ENCODE results near the gene DHCR24.

Gene DHCR24

DNA sequence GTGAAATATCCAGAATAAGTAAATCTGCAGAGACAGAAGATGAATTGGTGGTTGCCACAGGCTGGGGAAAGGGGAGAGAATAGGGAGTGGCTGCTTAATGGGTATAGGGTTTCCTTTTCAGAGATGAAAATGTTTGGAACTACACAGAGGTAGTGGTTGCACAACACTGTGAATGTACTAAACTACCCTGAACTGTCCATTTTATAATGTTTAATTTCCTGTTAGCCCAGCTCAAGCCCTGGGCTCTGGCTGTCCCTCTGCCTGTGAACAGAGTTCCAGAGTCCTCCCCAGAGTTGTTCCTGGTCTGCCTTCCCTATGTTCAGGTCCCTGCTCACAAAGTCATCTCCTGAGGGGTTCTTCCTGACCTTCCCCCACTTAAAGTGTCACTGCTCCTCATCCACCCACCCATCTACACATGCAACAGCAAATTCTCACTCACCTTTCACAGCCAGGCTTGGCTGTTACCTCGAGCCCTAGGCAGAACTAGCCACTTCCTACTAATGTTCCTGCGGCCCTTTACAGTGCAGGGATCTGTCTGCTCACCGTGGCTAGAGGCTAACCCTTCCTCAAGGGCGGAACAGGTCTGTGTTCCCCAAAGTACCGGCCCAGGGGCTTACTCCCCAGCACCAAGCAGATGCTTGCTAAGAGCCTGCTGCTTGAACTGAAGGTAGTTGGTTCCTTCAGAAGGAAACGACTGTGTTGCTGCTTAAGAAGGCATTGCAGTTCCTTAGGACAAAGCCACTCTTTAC is 22.4 kb downstream of the DHCR24 start:
- DNase-seq, result no peak

DNA sequence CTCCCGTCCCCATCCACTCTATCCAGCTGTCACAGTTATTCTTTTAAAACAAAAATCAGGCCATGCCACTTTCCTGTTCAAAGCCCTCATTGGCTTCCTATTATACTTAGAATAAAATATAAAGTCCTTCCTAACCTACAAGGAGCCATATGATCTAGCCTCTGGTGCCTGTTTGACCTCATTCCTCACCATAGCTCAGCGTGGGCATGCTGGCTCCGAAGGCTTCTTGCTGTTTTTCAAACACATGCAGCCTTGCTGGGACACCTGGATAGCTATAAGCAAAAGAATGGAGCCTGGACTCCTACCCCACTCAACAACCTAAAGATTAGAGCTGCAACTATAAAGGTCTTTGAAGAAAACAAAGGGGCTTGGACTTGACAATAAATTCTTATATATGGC is 23.7 kb downstream of the DHCR24 start:
- no peak for DNase-seq

- DNase-seq, result no peak
These were observed 25.8 kb downstream of the DHCR24 start for GRCh38 chr1:54861070-54861761.

DNA sequence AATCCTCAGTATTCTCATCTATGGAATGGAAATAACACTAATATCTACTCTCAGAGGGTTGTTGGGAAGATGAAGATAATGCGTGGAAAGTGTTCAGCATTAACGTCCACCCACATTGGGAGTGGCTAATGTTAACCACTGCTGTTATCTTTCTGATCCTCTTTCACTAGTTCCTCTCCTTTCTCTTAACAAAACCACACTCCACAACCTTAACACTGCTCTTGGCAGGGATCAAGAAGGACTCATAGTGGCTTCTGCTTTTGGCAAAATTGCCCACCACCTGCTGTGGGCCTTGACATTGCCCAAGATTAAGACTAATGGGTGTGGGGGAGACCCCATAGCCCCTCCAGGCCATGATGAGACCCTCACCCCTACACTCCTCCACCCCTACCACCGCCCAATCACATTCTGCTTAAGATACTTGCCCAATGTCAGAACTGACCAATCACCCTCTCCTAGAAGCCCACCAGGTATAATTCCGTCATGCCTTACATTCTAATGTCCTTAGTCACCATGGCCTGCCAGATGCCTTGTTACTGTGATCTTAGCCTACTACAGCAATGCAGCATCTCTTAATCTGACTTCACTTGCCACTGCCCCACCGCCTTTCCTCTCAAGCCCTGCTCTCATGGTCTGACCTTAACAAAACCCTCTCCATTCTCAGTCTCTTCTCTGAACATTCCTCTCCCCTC is 27.1 kb downstream of the DHCR24 start:
- DNase-seq, result no peak

DNA sequence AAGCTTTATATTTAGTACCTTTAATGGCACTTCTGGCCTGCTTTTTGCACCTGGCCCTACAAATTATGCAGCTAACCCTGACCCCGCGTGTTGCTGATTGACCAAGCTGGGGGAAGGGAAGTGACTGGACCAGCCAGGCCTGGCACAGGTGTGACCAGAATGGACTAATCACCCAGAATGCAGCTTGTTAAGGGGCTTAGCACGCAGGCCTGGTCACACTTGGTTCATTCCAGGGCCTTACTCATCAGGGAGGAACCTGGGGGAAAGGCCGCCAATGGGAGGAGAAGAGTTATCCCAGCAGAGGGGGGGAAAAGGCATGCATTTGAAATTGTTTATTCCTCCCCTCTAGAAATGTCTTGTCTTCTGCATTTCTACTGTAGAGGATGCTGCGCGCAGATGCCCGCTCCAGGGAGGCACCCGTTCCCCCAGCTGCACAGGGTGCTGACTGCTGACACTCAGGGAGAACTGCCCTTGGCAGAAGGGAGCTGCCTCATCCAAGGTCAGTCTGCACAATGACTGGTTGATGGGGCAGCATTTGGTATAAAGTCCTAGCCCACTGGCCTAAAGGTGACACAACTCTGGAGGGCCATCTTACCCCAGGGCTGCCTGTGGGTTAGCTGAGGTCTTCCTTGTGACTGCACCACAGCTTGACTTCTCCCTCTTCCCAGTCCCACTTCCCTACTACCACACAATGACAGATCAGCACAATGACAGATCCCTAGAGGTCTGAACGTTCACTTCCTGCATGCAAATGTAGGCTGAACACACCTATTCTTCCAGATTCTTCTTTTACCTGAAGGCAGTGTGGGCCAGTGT is 29.0 kb downstream of the DHCR24 start:
- no peak for DNase-seq

GRCh38 chr1:54857141-54857540 is 29.9 kb downstream of the DHCR24 start:
- DNase-seq, result no peak

DNA sequence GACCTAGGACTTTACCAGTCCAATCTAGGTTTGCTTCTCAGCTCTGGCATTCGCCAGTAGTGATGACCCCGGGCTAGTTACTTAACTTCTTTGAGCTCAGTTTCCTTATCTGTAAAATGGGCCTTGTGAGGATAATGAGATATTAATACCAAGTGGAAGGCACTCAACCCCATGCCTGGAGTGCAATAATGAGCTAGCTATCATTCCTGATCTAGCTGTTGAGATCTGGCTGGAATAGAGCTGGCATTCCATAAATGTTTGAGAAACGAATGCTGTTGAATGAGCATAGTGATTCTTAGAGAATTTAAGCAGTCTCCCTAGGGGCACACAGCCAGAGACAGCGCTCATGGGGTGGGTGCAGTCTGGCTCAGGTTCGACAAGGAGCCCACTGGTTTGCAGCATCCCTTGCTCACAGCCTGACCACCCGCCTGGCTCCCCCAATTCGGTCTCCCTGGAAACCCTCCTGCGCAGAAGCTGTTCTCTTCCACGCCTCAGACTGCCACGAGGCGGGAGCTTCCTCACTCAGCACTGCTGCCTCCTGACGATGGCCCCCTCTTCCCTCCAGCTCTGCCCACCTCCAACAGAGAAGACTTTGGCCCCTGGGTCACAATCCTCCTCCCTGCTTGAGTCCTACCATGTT is 32.5 kb downstream of the DHCR24 start:
- DNase-seq, result no peak

DNA sequence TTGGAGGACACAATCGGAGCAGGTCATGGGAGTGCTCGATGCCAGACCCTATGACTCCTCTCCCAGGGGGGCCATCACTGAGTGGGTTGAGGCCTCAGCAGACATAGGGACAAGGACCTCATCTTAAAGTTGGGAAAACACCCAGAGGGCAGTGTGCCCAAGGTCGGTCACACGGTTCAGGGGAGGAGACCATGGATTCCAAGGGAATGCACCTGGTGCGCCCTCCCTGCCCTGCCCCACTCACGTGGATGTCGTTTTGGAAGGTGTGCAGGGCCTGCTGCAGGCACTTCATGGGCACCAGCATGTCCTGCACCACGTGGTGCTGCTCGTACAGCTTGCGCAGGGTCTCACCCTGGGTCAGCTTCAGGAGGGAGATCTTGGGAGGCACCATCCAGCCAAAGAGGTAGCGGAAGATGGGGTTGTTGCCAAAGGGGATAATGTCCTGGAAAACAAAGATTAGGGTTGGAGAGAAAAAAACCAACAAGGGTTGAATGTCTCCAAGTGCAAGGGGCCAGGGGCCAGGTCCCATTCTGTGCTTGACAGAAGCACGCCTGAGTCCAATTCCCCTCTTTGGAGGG is 33.1 kb downstream of the DHCR24 start:
- no peak for DNase-seq

DNA sequence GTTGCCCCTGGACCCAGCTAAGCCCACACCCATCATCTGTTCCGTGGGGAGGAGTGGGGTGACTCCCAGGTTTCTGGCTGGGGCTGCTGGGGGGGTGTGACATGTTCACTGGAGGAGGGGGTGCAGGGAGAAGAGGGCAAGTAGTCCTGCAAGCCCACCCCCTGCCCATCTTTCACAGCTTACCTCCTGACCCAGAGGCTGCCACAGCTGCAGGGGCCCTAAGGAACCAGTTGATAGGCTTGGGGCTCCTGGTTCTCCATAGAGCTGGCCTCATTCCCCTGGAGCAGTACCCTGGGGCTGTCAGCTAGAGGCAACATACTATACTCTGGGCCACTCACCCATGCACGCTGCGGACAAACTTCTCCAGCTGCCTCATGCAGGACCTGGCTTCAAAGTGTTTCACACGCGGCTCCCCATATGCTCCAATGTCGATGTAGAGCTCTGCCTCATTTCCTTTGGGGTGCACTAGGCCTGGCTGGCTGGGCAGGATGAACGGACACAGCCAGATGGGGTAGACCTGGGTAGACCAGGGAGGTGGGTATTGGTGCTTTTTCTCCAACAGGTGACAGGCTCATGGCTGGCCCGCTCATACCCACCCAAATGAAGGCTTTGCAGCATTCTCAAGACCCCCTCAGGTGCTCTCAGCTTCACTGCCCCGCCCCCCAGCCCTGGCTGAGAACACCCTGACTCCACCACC is 33.8 kb downstream of the DHCR24 start:
- DNase-seq, result no peak

- DNase-seq, result no peak
These were observed 35.0 kb downstream of the DHCR24 start for GRCh38 chr1:54851936-54852524.

DNA sequence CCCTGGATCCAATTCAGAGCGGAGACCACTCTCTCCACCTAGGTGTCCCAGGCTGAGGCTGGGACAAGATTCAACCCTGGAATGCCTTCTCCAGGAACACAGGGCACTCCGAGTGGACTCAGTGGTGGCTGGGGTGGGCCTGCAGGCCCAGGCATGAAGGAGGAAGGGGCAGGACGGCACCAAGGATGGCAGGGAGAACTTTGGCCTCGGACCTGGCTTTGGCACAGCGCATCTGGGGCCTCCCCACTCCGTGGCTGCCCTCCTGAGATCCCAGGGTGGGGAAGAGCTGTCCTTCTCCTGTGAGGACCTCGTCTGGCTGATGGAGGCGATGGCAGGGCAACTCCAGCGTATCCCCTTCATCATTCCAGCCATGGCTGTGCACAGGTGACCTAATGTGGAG is 35.6 kb downstream of the DHCR24 start:
- DNase-seq, result no peak

GRCh38 chr1:54850737-54851136 is 36.3 kb downstream of the DHCR24 start:
- no peak for DNase-seq

DNA sequence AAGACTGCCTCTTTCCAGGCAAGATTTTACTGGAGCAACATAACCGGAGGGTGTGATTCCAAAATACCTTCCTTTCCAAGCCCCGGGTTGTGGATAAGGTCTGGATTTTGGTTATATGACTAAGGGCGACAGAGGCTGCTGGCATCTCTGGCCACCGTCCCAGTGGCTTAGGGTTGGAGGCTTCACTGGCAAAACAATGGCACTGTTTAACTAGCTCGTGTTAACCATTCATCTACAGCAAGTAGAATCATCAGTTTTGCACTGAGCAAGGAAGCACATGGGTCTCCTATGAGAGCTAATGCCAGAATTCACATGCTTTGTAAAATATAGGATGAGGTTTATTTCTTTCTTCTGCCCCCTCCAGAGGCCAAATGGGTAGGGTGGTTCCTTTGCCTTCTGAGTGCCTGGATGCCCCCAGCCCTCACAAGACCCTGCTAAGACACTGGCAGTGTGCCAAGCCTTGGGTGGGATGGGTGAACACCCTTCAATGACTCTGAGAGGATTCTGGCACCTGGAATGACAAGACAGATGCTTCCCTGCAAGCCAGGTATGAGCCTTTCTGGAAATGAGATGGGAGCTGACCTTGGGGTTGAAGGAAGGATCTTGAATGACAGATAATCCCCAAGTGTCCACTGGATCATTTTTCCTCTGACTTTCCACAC is 36.8 kb downstream of the DHCR24 start:
- no peak for DNase-seq

DNA sequence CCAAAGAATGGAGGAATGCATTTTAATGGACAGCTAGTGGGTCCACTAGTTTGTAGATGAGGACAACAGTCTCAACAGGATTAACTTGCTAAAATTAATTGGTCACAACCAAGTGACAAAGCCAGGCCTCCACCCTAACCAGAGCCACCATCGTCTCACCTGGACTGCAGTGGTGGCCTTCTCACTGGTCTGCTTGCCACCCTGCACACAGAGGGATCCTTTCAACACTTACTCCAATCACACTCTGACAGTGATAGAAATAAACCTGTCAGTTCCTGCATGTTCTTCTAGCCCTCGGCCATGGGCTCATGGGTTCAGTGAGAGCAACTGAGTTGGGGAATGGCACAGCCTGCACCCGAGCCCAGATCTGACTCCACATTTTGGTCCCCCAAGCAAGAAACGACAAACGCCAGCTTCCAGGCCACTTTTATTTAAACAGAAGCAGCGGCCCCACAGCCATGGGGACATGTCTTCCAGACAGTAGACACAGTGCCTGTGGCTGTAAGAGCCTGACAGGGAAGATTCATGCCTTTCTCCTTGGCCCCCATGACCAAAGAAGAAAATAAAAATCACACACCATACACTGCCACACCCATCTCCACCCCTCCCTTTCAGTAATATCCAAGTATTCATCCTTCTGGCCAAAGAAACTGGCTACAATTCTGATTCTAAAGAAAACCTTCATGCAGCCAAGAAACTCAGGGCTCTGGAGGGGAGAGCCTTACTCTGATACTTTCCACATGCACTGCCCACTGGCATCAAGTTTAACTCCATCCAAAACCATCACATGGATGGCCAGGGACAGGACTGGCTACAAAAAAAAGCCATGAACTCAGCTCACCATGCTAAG is 37.6 kb downstream of the DHCR24 start:
- no peak for DNase-seq

DNA sequence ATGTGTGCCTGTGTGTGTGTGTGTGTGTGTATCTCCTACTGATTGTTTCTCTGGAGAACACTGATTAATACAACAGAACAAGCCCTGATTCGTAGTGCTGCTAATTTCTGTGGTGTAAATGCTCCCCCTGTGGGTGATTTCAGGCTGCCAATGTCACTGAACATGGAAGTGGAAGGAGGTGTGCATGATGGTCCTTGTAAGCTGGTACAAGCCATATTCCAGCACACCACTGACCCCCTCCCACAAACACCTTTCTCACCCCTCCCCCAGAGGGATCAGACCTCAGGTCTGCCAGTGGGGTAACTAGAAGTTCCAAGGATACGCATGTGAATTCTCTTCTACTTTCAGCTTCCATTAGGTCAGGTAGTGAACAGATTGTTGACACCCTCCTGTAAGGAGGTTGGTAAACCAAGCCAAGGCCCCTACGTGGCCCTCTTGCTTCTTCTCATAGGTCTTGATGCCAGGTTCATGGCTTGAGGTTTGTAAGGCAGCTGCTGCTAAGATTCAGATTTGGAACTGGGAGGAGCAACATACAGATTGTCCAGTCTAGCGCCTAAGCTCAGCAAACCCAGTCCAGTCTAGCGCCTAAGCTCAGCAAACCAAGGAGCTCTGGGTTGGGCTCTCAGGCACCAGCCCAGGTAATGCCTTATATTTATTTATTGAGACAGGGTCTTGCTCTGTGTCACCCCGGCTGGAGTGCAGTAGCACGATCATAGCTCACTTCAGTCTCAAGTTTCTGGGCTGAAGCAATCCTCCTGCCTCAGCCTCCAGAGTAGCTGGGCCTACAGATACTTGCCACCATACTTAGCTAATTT is 38.7 kb downstream of the DHCR24 start:
- no peak for DNase-seq

GRCh38 chr1:54846716-54847284 is 40.2 kb downstream of the DHCR24 start:
- no peak for DNase-seq

DNA sequence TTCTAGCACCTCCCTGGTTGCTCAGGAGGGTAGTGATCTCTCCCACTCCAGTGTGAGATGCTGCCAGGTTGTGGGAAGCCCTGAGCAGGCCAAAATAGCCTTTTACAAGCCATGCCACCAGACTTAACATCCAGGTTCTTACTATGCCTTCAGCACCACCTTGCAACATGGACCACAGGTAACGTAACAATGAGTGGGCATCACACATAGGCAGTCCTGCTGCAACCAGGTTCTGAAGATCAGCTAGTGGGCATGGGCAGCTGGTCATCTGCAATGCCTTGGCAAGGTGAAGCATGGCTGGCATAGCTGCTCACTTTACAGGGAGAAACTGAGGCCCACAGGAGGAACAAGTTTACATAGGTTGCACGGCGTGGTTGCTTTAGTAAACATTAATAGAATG is 40.7 kb downstream of the DHCR24 start:
- DNase-seq, result no peak

DNA sequence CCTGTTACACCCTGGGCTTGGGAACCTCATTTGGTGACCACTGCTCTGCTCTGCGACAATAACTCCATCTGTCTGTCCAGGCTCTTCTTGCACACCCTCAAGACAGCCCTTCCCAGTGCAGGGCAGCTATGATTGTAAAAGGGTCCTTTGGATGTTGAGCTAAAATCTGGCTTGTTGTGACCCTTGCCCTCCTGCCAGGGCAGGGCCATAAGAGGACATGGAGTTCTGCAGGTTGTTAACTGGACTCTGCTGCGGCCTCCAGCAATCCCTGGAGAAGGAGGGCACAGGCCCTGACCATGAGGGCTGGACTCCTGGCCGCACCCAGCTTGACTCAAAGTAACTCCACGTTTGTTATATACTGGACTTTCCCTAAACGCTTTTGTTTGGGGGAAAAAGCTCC is 41.2 kb downstream of the DHCR24 start:
- no peak for DNase-seq

Measured in GOT3 (cell line).